Activated CD4-positive, alpha-beta T cell treated with anti-CD3 and anti-CD28 coated beads, Interleukin-2, amount 50 U/mL, for 1 hour (primary cell): ENCODE results near the gene SLC16A12.
"Not testable (repeated sequence)": the region's sequence is repeated elsewhere in the genome, so short reads cannot be mapped to it uniquely, and the experiment has no call there.

ENCODE experiments used
- DNase-seq: peaks from one replicate; pipeline ENCODE4 v3.0.0-alpha.2; 2020

Gene SLC16A12

DNA sequence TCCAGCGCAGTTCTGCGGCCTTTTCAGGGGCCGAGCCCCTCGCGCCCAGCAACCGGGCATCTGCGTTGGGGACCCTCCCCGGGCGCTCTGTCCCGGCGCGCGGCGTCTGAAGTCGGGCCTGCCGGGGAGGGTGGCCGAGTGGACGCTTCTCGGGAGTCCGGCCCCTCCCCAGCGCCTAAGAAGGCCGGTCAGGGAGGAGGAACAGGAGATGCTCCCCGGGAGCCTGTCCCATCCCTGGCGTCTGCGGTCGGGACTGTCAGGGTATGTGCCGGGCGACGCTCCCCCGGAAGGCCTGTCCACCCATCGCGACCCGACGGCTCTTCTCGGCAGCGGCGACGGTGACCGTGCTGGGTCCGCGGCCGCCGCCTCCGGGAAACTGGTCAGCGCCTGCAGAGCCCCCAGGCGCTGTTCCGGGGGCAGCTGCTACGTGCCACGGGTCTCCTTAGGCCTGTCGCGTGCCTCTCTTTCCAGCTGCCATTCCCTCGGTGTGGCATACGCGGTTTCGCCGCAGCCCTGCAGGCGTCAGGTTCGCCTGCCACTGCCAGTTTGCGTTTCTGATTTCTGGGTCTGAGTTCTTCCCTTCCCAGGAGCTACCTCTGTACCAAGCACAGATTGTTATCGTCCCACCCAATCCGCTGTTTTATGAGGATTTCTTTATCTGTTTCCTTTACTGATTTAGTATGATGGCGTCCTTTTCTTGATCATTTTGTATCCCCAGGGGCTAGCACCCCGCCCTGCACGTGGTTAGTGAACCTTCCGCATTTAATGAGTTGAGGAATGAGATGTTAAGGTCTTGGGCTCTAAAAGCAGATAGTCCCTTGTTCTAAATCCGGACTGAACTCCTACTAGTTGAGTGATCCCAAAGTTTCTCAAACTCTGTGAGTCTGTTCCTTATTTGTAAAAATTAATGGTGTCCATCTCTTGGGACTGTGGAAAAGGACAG, 120.2 kb downstream of the SLC16A12 start:
- peak; percentile 44 for DNase-seq

DNA sequence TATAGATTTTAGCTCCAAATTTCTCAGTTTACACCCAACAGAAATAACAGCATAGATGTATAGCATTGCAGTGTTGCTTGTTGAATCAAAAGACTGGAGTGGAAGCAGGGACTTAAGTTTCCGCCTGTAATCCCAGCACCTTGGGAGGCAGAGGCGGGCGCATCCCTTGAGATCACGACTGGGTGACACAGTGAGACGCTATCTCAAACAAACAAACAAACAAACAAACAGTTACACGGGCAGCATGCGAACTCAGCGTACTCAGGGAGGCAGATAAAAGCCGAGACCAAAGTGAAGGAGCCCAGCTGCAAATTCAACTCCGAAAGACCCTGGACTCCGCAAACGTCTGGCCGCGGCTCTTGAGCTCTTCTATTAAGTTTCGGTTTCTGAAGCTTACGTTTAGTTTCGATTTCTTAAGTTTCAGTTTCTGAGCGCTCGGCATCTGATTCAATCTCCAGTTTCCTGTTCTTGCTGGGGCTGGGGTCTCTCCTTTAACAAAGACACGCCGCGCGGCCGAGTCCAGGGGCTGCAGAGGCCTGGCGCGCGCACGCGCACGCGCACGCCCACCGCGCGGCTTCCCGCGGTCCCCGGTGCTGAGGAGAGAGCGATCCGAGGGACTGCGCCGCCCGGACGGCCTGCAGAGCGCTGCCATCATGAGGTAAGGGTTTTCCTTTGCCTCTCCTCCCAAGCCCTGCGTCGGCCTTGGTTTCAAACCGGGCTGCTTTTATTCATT, 121.1 kb downstream of the SLC16A12 start, which contains the start of gene IFIT5:
Gene IFIT5, plus strand, starts transcription at position 423 of the 733 bp plus-strand sequence. Its CDS starts 231 bp downstream, at position 654.
- DNase-seq: peak; percentile 56

DNA sequence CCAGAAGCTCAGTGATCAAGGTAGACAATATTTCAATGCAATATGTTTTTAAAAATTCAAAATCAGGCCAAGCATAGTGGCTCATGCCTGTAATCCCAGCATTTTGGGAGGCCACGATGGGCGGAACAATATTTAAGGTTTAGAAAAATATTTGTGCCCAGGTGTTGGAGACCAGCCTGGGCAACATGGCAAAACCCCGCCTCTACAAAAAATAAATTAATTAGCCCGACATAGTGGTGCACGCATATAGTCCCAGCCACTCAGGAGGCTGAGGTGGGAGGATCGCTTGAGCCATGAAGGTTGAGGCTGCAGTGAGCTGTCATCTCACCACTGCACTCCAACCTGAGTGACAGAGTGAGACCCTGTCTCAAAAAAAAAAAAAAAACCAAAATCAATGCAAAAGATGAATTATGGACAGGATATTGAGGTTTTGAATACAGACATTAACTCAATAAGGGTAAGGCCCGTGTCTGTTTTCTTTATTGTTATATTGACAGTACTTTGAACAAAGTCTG, 121.9 kb downstream of the SLC16A12 start:
- DNase-seq: no peak

DNA sequence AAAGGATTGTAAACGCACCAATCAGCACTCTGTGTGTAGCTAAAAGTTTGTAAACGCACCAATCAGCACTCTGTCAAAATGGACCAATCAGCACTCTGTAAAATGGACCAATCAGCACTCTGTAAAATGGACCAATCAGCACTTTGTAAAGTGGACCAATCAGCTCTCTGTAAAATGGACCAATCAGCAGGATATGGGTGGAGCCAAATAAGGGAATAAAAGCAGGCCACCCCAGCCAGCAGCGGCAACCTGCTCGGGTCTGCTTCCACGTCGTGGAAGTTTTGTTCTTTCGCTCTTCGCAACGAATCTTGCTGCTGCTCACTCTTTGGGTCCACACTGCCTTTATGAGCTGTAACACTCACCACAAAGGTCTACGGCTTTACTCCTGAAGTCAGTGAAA, 123.1 kb downstream of the SLC16A12 start:
- DNase-seq: peak; percentile 25

DNA sequence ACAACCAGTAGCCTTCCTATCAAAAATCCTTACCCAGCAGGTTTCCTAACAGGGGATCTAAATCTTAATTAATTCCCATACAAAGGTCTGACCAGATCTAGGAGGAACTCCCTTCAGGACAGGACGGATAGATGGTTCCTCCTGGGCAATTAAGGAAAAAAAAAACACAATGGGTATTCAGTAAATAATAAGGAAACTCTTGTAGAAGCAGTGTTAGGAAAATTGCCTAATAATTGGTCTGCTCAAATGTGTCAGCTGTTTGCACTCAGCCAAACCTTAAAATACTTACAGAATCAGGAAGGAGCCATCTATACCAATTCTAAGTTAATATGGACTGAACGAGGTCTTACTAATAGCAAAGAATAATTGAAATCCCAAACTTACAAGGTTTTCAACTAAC, 124.3 kb downstream of the SLC16A12 start:
- DNase-seq: not testable (repeated sequence)

DNA sequence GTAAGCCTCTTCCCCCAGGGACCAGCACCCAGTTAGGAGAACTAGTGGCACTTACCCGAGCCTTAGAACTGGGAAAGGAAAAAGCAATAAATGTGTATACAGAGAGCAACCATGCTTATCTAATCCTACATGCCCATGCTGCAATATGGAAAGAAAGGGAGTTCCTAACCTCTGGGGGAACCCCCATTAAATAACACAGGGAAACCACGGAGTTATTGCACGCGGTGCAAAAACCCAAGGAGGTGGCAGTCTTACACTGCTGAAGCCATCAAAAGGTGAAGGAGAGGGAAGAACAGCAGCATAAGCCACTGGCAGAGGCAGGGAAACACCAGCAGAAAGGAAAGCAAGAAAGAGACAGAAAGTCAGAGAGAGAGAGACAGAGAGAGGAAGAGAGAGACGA, 124.8 kb downstream of the SLC16A12 start:
- not testable (repeated sequence) for DNase-seq

DNA sequence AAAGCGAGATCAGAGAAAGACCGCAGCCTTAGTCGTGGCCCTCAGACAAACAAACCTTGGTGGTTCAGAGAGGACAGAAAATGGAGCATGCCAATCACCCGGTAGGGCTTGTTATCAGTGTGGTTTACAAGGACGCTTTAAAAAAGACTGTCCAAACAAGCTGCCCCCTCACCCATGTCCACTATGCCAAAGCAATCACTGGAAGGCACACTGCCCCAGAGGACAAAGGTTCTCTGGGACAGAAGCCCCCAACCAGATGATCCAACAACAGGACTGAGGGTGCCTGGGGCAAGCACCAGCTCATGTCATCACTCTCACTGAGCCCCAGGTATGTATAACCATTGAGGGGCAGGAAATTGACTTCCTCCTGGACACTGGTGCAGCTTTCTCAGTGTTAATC, 126.1 kb downstream of the SLC16A12 start:
- DNase-seq: not testable (repeated sequence)

DNA sequence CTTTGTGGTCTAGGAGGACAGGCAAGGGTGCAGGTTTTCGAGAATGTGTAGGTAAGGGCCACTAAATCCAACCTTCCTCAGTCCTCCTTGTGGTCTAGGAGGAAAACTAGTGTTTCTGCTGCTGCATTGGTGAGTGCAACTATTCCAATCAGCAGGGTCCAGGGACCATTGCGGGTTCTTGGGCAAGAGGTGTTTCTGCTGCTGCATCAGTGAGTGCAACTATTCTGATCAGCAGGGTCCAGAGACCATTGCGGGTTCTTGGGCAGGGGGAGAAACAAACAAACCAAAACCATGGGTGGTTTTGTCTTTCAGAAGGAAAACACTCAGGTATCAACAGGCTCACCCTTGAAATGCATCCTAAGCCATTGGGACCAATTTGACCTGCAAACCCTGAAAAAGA, 127.6 kb downstream of the SLC16A12 start:
- not testable (repeated sequence) for DNase-seq

DNA sequence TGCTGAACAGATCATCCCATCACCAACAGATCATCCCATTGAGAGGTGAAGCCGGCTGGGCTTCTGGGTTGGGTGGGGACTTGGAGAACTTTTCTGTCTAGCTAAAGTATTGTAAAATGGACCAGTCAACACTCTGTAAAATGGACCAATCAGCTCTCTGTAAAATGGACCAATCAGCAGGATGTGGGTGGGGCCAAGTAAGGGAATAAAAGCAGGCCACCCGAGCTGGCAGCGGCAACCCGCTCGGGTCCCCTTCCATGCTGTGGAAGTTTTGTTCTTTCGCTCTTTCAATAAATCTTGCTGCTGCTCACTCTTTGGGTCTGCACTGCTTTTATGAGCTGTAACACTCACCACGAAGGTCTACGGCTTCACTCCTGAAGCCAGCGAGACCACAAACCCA, 129.2 kb downstream of the SLC16A12 start:
- DNase-seq: not testable (repeated sequence)

DNA sequence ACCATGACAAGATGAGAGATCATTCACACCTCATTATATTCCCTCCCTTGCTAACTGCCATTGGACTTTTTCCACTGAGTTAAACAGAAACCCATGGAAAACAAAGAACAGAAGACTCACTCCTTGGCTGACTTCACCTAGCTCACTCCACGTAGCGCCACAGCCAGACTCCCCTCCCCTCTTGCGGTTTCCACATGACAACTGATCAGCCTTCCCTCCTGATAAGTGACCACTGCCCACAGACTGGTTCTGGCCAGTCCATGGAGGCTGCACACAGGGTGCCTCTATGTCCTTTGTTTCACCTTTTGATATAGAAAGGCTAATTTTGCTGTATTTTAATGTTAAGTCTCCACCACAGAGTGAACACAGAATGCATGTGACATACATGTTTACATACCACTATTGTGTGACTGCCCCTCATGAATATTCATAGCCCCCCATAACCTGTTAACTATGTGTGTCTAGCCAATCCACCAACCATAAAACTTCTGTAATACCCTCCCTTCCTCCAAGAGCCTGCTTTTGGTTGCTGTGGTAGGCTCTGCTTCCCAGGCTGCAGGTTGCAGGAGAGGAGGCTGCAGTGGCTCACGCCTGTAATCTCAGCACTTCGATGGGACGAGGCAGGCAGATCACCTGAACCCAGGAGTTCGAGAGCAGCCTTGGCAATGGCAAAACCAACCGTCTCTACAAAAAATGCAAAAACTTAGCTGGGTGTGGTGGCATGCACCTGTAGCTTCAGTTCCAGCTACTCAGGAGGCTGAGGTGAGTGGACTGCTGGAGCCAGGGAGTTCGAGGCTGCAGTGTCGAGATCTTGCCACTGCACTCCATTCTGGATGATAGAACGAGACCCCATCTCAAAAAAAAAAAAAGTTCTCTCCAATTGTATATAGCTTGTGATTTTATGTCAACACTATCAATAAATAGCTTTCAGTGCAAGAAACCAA, 131.0 kb downstream of the SLC16A12 start:
- DNase-seq: no peak

DNA sequence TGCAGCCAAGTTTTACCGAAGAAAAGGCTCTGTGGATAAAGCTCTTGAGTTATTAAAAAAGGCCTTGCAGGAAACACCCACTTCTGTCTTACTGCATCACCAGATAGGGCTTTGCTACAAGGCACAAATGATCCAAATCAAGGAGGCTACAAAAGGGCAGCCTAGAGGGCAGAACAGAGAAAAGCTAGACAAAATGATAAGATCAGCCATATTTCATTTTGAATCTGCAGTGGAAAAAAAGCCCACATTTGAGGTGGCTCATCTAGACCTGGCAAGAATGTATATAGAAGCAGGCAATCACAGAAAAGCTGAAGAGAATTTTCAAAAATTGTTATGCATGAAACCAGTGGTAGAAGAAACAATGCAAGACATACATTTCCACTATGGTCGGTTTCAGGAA, 132.4 kb downstream of the SLC16A12 start:
- no peak for DNase-seq

DNA sequence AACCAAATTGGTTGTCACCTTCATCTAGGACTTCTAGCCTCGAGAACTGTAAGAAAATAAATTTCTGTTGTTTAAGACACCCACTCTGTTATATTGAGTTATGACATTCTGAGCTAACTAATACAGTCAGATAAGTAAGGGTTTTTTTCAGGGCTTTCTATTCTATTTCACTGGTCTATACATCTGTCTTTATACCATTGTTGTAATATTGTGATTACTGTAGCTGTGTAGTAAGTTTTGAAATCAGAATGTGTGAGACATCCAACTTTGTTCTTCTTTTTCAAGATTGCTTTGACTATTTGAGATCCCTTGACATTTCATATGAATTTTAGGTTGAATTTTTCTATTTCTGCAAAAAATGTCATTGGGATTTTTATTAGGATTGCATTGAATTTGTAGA, 135.4 kb downstream of the SLC16A12 start:
- DNase-seq: no peak

DNA sequence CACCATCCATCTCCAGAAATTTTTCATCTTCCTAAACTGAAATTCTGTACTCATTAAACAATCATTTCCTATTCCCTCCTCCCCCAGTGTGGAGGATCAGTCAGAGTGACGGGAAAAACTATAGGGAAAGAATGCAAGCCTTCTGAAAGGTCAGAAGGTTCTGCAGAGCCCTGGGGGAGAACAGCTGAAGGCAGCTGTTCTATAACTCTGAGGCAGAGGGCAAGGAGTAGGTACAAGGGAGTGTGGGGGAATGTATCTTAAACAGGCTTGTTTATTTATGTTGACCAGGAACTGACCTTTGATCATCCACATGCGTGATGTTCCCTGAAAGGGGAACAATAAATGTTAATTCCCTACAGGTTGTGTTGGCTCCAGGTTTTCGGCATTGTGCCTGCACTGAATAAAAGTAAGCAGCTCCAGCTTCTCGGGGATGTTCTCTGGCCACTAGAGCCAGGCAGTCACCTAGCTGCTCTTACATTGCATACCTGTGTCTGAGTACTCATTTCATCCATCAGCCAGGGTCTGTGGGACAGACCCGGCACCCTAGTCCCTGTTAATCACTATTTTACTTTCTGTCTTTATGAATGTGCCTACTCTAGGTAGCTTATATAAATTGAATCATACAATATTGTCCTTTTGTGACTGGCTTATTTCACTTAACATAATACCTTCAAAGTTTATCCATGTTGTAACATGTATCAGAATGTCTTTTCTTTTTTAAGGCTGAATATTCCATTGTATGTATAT, 137.2 kb downstream of the SLC16A12 start:
- no peak for DNase-seq

DNA sequence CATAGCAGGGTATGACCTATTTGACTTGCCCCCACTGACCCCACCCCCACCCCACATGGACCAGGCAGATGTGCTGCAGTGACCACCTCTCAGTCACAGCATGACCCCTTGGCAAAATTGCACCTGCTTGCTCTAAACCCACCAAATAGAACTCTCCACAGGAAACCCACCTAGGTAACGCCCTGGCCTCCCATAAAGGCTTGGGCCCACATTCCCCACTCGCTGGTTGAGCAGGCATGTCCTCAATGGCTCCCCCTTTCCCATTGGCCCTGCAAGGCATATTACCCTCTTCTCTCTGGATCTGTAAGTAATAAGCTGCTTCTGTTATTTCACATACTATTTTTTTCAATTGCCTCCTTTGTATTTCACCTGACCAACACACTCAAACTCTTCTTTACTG, 140.3 kb downstream of the SLC16A12 start:
- no peak for DNase-seq

DNA sequence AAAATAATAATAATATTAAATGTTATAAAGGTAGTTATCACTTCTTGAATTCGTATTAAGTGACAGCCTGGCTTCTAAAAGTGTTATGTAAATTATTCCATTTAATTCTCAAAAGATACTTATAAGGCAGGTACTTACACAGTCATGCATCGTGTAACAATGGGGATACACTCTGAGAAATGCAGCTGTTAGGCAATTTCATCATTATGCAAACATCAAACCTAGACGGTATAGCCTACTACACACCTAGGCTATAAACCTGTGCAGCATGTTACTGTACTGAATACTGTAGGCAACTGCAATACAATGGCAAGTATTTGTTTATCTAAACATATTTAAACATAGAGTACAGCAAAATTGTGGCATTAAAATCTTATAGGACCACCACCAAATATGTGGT, 141.5 kb downstream of the SLC16A12 start:
- DNase-seq: no peak

DNA sequence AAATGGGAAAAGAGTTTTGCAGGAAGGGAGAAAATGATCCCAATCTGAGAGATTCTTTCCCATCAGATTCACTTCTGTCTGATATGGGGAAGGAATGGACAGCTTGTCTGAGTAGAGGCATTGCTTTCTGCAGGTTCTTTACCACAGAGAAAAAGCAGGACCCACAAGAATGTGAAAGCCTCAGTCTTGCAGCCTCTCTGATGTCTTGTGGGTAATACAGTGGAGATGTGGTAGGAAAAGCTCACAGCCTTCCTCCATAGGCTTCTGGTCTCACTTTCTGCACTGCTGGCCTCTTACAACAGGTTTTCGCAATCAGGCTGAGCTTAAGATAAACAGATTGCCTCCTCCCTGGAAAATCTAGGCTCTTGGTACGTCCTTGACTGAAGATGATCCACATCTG, 142.4 kb downstream of the SLC16A12 start:
- DNase-seq: no peak

DNA sequence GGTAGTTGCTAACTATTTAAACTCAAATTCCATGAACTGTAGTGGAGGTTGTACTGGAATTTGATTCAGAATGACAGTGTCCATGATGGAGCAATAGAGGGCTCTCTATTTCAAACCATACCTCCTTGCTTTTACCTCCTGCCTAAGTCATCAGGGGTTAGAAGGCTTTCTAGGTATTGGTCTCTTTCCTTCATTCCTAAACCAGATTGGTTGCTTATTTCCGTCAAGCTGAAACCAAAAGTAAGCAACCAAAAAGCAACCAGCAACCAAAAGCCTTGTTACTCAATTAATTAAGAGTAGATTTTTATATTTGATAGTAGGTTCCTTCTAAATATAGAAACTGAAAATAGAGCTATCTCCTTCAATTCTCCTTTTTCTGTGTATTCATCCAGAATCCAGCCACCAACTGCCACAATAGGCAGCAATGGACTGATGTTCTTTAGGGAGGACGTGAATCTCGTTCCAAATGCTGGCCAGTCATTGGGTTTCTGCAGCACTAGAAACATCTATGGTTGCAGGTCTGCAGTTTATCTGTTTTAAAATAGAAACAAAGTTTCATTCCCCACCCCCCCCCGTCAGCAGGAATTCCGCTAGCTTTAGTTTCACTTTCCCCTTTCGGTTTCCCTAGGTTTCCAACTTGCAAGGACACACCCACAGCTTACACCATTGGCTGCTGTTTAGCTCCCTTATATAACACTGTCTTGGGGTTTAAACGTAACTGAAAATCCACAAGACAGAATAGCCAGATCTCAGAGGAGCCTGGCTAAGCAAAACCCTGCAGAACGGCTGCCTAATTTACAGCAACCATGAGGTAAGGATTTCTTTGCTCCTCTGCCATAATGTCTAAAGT, 143.3 kb downstream of the SLC16A12 start, which contains the start of gene IFIT1:
Gene IFIT1, plus strand, starts transcription at position 717 of the 850 bp plus-strand sequence. Its CDS starts 90 bp downstream, at position 807.
- DNase-seq: peak; percentile 24

DNA sequence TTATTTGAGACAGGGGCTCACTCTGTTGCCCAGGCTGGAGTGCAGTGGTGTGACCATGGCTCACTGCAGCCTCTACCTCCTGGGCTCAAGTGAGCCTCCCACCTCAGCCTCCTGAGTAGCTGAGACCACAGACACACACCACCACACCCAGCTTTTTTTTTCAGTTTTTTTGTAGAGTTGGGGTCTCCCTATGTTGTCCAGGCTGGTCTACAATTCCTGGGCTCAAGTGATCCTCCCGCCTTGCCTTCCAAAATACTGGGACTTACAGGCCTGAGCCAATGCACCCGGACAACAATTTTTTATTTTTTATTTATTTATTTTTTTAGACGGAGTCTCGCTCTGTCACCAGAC, 144.2 kb downstream of the SLC16A12 start:
- not testable (repeated sequence) for DNase-seq

DNA sequence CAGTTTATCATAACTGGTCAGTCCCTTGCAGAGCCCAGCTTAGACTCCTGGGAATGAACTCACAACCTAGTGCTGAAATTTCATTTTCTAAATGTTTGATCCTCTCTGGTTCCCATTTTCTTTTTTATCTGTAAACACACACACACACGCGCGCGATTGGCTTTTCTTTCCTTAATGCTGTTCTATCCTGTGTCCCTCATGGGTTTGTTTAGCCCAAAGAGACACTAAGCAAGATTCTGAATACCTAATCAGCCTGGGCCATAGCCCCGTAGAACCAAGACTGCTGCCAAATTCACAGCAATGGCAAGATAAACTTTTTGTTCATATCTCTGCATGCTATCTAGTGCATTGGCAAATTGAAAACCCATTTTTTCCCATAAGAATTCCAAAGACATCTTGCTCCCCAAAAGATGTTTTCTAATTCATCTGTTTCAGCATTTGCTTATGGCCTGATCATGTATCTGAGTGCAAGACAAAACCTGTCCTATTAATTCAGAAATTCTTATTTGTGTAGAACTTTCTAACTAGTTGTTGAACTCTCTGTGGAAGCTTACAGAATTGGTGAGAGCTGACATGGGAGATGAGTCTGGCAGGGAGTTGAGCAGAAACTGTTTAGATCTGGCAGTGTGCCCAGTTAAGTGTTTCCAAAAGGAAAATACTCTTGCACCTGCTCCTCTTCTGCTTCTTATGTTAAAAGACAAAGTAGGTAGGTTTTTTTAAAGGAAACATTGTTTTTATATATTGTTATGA, 144.7 kb downstream of the SLC16A12 start:
- DNase-seq: no peak

DNA sequence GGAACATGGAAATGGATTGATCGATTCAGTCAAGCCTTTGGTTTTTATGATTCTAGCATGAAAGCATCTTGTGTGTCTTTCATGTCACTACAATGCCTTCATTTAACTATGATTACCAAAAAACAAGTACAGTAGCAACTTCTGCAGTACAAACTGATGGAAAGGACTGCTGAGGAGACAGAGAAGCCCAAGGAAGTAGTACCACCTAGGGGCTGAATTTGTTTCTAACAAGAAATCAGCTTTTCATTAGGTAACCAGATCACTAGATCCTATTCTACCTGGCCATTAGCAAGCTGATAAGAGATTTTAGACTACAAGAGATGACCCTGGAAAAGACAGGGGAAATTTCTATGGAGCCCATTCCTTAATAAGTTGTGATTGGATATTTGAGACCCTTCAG, 146.1 kb downstream of the SLC16A12 start:
- DNase-seq: no peak
